ENCODE results near the gene TMEM117.

Gene TMEM117

DNA sequence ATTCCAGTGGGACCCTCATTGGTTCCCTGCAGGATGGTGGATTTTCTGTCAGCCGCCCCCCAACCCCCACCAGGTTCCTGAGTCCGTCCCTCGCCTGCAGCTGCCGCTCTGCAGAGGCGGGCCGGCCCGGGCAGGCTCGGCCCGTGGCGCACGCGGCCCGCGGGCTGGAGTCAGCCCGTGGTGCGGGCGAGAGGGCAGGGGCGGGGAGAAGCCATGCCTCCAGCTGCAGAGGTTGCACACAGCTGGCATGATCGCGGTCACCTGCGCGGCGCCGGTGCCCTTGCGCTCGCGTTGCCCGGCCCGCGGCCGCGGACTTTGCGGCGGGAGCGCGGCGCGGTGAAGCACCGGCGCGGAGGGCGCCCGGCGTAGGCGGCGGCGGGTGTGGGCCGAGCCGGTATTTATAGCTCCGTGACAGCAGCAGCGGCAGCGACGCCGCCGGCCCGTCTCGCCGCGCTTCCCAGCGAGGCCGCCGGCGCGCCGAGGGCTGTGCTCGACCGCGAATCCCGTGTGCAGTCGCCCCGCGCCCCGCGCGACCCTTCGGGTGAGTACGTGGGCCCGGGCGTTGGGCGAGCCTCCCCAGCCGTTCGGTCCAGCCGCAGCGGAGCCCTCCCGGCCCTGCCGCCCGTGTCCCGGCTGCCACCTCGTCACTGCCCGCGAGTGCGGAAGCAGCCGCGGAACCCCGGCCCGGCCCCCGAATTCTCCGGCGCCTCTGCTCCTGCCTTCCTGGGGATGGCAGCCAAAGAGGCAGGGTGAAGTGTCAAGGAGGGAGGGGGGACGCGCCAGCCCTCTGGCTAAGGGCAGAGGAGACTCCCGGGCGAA lies at the start of gene TMEM117:
TSS of gene TMEM117 (plus strand) at position 426 of the 819 bp plus-strand sequence.
- DNase-seq (ENCODE audit: low spot score): peak; percentile 59

- DNase-seq (ENCODE audit: low spot score): no peak
Measured at GRCh38 chr12:43786899-43787693, 48.8 kb upstream of the TMEM117 start.

DNA sequence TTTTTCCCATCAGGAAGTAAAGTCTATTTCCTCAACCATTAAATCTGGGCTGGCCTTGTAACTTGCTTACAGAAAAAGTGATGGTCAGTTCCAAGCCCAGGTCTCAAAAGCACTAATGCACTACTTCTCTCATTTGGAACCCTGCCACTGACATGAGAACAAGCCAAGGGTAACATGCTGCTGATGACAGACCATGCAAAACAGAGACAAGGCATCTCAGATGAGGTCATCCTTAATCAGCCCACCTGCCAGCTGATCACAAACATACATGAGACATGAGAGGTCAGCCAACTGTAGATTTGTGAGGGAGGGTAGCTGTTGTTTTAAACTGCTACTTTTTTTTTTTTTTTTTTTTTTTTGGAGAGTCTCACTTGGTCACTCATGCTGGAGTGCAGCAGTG lies 45.9 kb upstream of the TMEM117 start:
- no peak for DNase-seq (ENCODE audit: low spot score)

- no peak for DNase-seq (ENCODE audit: low spot score)
Measured at GRCh38 chr12:43795716-43796280, 40.1 kb upstream of the TMEM117 start.

DNA sequence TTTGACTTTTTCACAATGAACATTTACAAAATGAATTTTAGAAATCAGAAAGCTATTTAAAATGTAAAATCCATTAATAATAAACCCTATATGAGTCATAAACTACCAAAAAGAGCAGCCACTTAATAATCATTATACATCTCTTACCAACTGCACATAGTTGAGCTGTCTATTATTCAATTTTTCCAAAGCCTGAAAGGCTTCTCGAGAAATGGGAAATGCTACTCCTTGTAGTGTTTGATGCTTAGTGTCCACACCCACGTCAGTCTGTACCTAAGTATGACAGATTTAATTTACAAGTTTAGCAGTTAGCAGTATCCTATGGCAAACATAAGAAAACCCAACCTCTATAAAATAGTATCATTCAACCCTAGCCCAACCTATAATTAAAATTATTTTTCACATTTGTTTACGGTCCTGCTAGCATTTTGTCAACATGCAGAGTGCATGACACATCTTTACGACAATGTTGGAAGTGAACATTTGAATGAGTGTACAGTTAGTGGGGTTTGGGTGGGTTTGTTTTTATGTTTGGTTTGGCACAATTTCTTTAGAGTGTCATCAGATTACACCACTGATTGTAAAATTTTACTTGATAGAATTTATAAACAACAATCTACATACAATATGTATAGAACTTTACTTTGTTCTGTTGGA lies 38.2 kb upstream of the TMEM117 start:
- DNase-seq (ENCODE audit: low spot score): no peak

- peak; percentile 4 for DNase-seq (ENCODE audit: low spot score)
Measured at GRCh38 chr12:43805149-43805859, 30.6 kb upstream of the TMEM117 start.

GRCh38 chr12:43805860-43806736 lies 29.8 kb upstream of the TMEM117 start, which contains the start of gene TWF1:
Gene TWF1 (minus strand): TSS chr12:43806317. CDS start chr12:43806245, 72 bp downstream.
- DNase-seq (ENCODE audit: low spot score): peak; percentile 75

- DNase-seq (ENCODE audit: low spot score): no peak
Measured at GRCh38 chr12:43806737-43807072, 29.2 kb upstream of the TMEM117 start.

- no peak for DNase-seq (ENCODE audit: low spot score)
Measured at GRCh38 chr12:43807386-43807785, 28.5 kb upstream of the TMEM117 start.

GRCh38 chr12:43812057-43812456 lies 23.8 kb upstream of the TMEM117 start:
- DNase-seq (ENCODE audit: low spot score): no peak

DNA sequence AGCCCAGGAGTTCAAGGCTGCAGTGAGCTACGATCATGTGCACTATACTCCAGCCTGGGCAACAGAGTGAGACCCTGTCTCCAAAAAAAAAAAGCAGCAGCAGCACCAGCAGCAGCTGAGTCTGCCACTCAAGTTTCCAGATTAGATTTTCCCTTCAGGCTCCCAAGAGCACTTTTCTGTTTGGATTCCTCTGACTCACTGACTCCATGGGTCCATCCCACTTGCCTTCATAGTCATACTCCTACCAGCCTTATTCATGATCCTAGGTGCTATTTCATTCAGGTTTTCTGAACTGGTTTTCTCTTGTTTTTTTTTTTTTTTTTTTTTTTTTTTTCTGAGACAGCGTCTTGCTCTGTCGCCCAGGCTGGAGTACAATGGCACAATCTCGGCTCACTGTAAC lies 23.0 kb upstream of the TMEM117 start:
- DNase-seq (ENCODE audit: low spot score): no peak

GRCh38 chr12:43815416-43815815 lies 20.5 kb upstream of the TMEM117 start:
- DNase-seq (ENCODE audit: low spot score): no peak

DNA sequence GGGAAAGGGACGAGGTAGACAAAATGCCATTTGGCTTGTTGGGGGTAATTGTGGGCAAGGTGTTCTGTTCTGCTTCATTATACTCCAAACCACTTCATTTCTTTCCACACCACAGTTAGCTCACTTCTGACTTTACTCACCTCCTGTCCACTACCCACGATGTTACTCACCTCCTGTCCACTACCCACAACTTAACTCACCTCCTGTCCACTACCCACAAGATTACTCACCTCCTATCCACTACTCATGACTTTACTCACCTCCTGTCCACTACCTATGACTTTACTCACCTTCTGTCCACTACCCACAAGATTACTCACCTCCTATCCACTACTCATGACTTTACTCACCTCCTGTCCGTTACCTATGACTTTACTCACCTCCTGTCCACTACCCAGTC lies 19.7 kb upstream of the TMEM117 start:
- DNase-seq (ENCODE audit: low spot score): no peak

DNA sequence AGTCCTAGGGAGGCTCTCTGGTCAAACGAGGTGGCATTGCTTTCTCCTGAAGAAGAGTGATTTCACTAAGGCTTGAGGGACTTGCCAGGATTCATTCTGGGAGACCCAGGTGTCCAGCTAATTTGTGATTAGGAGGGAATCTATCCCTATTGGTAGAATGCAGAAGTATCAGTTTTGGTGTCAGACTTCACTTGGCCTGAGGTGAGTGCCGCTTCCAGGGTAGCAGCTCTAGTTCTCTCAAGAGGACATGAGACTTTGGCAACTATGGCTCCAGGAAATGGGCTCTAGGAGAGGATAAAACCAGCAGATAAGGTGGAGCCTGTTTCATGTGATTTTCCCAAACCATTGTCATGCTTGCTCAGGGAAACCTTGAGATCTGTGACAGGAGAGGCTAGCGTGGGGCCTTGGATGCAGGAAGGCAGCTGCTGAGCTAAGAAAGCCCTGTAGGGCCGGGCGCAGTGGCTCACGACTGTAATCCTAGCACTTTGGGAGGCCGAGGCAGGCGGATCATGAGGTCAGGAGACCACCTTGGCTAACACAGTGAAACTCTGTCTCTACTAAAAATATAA lies 11.6 kb upstream of the TMEM117 start:
- DNase-seq (ENCODE audit: low spot score): no peak

DNA sequence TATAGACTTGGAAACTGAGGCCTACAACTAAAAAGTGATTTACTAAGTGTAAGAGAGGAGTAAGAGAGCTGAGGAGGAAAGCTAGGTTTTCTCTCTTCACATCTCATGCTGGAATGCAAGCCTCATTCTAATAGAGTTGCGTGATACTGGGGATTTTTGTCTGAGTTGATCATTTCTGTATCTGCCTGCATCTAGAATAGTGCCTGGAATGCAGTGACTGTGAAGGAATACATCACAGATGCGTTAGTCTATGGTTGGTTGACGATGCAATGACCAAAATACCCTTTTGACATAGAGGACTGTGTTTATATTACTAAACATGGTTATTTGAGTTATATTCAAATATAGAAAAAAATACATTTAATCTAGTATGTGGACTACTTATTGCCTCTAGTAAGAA lies 9.2 kb upstream of the TMEM117 start:
- no peak for DNase-seq (ENCODE audit: low spot score)

DNA sequence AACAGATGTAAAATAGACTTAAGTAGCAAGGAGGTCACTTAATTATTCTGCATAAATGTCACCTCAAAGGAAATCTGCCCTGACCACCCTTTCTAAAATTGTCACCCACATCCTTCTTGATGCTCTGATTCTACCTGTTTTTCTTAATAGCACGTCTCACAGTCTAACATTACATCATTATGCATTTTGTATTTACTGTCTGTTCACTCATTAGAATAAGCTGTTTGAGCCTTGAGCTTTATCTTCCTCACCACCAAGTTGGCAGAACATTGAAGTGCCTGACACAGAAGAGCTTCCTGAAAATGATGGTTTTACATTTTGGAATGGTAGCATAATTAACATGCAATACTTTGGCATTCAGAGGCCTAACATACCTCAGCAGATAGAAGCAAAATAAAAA lies 8.8 kb upstream of the TMEM117 start:
- DNase-seq (ENCODE audit: low spot score): no peak

GRCh38 chr12:43832463-43833168 lies 3.3 kb upstream of the TMEM117 start:
- peak; percentile 14 for DNase-seq (ENCODE audit: low spot score)

- DNase-seq (ENCODE audit: low spot score): no peak
Measured at GRCh38 chr12:43835264-43835655, 621 bp upstream of the TMEM117 start.

GRCh38 chr12:43836475-43836989 lies 651 bp downstream of the TMEM117 start:
- peak; percentile 2 for DNase-seq (ENCODE audit: low spot score)

GRCh38 chr12:43840338-43840737 lies 4.5 kb downstream of the TMEM117 start:
- no peak for DNase-seq (ENCODE audit: low spot score)
